K562 (cell line): ENCODE measurements around the gene LMOD1. TPM values are rescaled to one million over a fixed set of nuclear protein-coding genes. Genes with fewer than 3 reads are reported as not detected.

Experiments used
- AFF1 ChIP-seq, 2 experiments: fragments of 450-650 bp; IDR thresholded peaks; 2 replicates each; pipeline ENCODE4 v1.6.1; 2018; ENCODE audit warnings: mild to moderate bottlenecking in 2 of 2, low read depth in 1 of 2; ENCODE audit not compliant: partially characterized antibody in 2 of 2
- ATF3 ChIP-seq, 2 experiments: fragments of 450-650 bp in 1 of 2; sonication (generic) in 1 of 2; formaldehyde crosslinking in 1 of 2; IDR thresholded peaks in 1 of 2; conservative IDR thresholded peaks in 1 of 2; 2 replicates each; pipeline versions ENCODE4 v1.6.1 to v1.8.1; 2016 to 2023; ENCODE audit warnings: mild to moderate bottlenecking in 2 of 2, moderate library complexity in 2 of 2, inconsistent platforms in 1 of 2, missing genetic modification reagents in 1 of 2
- PCBP2 ChIP-seq: fragments of 200-400 bp; formaldehyde crosslinking; IDR thresholded peaks from 2 replicates; pipeline ENCODE4 v1.6.1; 2018; ENCODE audit warnings: low read length, low read depth, mild to moderate bottlenecking, moderate library complexity; ENCODE audit not compliant: poor library complexity, severe bottlenecking
- RBM14 ChIP-seq: fragments of 200-400 bp; formaldehyde crosslinking; IDR thresholded peaks from 2 replicates; pipeline ENCODE4 v1.6.1; 2018; ENCODE audit warnings: low read depth, mild to moderate bottlenecking, low read length, moderate library complexity, borderline replicate concordance; ENCODE audit not compliant: insufficient read depth
- polyA plus RNA-seq, 8 experiments: library from polyadenylated mRNA; depleted of rRNA in 4 of 8; stranded (reverse) in 5 of 8; unstranded in 3 of 8; fragments of >200 nt; fragmentation: Nextera tagmentation in 2 of 8; fragmentation: Illumina TruSeq in 1 of 8; extraction: Ambion mirVana in 2 of 8; extraction: Trizol in 1 of 8; gene quantifications; 2 replicates each; pipeline versions ENCODE4 v1.2.1 to v1.2.3, GENCODE V29; 2011 to 2014; ENCODE audit warnings: inconsistent platforms in 1 of 8, missing spikeins in 1 of 8
- total RNA-seq, 7 experiments: library from RNA; depleted of rRNA in 6 of 7; stranded (reverse); fragments of >200 nt in 6 of 7; fragmentation: Illumina TruSeq in 2 of 7; extraction: Trizol in 2 of 7; gene quantifications; 2 replicates each; pipeline versions ENCODE4 v1.2.1 to v1.2.3, GENCODE V29; 2011 to 2021; ENCODE audit warnings: low replicate concordance in 1 of 7
- TF ChIP-seq, protein P1 (sequence below): fragments of 450-650 bp; IDR thresholded peaks from 2 replicates; pipeline ENCODE4 v1.6.1; 2016; ENCODE audit warnings: mild to moderate bottlenecking, moderate library complexity

LMOD1 gene
- total and polyA plus RNA-seq, 9 of the 15 experiments (the other 6 are each of a cell fraction or from before 2014, with no cell fraction given) = 0.03 to 0.54 (median 0.38) TPM; not detected in 1

- TF ChIP-seq, protein P1, sequence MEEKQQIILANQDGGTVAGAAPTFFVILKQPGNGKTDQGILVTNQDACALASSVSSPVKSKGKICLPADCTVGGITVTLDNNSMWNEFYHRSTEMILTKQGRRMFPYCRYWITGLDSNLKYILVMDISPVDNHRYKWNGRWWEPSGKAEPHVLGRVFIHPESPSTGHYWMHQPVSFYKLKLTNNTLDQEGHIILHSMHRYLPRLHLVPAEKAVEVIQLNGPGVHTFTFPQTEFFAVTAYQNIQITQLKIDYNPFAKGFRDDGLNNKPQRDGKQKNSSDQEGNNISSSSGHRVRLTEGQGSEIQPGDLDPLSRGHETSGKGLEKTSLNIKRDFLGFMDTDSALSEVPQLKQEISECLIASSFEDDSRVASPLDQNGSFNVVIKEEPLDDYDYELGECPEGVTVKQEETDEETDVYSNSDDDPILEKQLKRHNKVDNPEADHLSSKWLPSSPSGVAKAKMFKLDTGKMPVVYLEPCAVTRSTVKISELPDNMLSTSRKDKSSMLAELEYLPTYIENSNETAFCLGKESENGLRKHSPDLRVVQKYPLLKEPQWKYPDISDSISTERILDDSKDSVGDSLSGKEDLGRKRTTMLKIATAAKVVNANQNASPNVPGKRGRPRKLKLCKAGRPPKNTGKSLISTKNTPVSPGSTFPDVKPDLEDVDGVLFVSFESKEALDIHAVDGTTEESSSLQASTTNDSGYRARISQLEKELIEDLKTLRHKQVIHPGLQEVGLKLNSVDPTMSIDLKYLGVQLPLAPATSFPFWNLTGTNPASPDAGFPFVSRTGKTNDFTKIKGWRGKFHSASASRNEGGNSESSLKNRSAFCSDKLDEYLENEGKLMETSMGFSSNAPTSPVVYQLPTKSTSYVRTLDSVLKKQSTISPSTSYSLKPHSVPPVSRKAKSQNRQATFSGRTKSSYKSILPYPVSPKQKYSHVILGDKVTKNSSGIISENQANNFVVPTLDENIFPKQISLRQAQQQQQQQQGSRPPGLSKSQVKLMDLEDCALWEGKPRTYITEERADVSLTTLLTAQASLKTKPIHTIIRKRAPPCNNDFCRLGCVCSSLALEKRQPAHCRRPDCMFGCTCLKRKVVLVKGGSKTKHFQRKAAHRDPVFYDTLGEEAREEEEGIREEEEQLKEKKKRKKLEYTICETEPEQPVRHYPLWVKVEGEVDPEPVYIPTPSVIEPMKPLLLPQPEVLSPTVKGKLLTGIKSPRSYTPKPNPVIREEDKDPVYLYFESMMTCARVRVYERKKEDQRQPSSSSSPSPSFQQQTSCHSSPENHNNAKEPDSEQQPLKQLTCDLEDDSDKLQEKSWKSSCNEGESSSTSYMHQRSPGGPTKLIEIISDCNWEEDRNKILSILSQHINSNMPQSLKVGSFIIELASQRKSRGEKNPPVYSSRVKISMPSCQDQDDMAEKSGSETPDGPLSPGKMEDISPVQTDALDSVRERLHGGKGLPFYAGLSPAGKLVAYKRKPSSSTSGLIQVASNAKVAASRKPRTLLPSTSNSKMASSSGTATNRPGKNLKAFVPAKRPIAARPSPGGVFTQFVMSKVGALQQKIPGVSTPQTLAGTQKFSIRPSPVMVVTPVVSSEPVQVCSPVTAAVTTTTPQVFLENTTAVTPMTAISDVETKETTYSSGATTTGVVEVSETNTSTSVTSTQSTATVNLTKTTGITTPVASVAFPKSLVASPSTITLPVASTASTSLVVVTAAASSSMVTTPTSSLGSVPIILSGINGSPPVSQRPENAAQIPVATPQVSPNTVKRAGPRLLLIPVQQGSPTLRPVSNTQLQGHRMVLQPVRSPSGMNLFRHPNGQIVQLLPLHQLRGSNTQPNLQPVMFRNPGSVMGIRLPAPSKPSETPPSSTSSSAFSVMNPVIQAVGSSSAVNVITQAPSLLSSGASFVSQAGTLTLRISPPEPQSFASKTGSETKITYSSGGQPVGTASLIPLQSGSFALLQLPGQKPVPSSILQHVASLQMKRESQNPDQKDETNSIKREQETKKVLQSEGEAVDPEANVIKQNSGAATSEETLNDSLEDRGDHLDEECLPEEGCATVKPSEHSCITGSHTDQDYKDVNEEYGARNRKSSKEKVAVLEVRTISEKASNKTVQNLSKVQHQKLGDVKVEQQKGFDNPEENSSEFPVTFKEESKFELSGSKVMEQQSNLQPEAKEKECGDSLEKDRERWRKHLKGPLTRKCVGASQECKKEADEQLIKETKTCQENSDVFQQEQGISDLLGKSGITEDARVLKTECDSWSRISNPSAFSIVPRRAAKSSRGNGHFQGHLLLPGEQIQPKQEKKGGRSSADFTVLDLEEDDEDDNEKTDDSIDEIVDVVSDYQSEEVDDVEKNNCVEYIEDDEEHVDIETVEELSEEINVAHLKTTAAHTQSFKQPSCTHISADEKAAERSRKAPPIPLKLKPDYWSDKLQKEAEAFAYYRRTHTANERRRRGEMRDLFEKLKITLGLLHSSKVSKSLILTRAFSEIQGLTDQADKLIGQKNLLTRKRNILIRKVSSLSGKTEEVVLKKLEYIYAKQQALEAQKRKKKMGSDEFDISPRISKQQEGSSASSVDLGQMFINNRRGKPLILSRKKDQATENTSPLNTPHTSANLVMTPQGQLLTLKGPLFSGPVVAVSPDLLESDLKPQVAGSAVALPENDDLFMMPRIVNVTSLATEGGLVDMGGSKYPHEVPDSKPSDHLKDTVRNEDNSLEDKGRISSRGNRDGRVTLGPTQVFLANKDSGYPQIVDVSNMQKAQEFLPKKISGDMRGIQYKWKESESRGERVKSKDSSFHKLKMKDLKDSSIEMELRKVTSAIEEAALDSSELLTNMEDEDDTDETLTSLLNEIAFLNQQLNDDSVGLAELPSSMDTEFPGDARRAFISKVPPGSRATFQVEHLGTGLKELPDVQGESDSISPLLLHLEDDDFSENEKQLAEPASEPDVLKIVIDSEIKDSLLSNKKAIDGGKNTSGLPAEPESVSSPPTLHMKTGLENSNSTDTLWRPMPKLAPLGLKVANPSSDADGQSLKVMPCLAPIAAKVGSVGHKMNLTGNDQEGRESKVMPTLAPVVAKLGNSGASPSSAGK = peak; percentile 72
- TF ChIP-seq RBM14 (no peak), PCBP2 (no peak), AFF1 (IDR thresholded peaks at IDR 0.05; ENCODE audit: low read depth in 1 of 2, partially characterized antibody in 2 of 2) (peak in 1 of 2 experiments; percentile 80), ATF3 (IDR thresholded peaks at IDR 0.05) (peak; percentile 42; the same call in 1 of the 2 replicates), ATF3 (CRISPR knock-in tag; conservative IDR thresholded peaks at IDR 0.05) (peak; percentile 51)
These were observed 8.8 kb upstream of the LMOD1 start, which contains the start of gene TIMM17A (continued) for GRCh38 chr1:201955009-201955728.
